Measurements from ENCODE around the gene TMEM40.

Gene TMEM40

DNA sequence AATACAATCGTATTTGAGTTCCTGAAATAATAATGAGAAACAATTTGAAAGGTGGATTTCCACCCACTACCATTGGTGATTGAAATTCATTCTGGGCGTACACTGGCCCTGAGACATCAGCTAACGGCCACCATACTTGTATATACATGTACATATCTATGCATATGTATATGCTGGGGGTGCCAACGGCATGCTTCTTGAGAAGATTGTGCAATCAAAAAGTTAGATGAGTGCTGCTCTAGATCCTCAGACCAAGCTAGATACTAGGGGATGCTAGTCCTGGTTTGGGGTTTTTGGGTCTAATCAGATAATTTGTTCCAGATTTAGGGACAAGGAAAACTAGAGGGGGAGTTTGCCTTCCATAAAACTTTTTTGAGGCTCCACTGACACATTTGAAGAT is 2.9 kb downstream of the TMEM40 start:
- H3K4me3 ChIP-seq (ENCODE audit: low read depth, low read length) = no peak overlapping the region
- CTCF ChIA-PET = no interaction called here
- no peak overlapping the region for H3K27ac ChIP-seq (ENCODE audit: extremely low read depth, low read depth, low read length)
- no peak for TF ChIP-seq KLF1 (tag by site-specific recombination; IDR thresholded peaks at IDR 0.05)
- TF ChIP-seq ZNF302 (tag by site-specific recombination; IDR thresholded peaks at IDR 0.05; ENCODE audit: low read depth) = no peak
- TF ChIP-seq ZNF76 (tag by site-specific recombination; IDR thresholded peaks at IDR 0.05; ENCODE audit: borderline replicate concordance, low read depth) = no peak
- TF ChIP-seq, protein P1, sequence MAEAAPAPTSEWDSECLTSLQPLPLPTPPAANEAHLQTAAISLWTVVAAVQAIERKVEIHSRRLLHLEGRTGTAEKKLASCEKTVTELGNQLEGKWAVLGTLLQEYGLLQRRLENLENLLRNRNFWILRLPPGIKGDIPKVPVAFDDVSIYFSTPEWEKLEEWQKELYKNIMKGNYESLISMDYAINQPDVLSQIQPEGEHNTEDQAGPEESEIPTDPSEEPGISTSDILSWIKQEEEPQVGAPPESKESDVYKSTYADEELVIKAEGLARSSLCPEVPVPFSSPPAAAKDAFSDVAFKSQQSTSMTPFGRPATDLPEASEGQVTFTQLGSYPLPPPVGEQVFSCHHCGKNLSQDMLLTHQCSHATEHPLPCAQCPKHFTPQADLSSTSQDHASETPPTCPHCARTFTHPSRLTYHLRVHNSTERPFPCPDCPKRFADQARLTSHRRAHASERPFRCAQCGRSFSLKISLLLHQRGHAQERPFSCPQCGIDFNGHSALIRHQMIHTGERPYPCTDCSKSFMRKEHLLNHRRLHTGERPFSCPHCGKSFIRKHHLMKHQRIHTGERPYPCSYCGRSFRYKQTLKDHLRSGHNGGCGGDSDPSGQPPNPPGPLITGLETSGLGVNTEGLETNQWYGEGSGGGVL (tag by site-specific recombination; IDR thresholded peaks at IDR 0.05) = no peak
- no peak for TF ChIP-seq ZNF610 (tag by site-specific recombination; IDR thresholded peaks at IDR 0.05; ENCODE audit: borderline replicate concordance)
- TF ChIP-seq ZNF600 (tag by site-specific recombination; IDR thresholded peaks at IDR 0.05) = no peak
- TF ChIP-seq ZNF274 (IDR thresholded peaks at IDR 0.05; ENCODE audit: low read length) = no peak
- TF ChIP-seq ZNF274 (tag by site-specific recombination; IDR thresholded peaks at IDR 0.05; ENCODE audit: borderline replicate concordance) = no peak
- no peak for TF ChIP-seq GLI4 (tag by site-specific recombination; IDR thresholded peaks at IDR 0.05)
- TF ChIP-seq ZNF777 (tag by site-specific recombination; IDR thresholded peaks at IDR 0.05; ENCODE audit: borderline replicate concordance) = no peak
- no peak for TF ChIP-seq KLF17 (tag by site-specific recombination; IDR thresholded peaks at IDR 0.05)
- no peak for TF ChIP-seq ZNF426 (tag by site-specific recombination; IDR thresholded peaks at IDR 0.05)
- no peak for TF ChIP-seq ZBTB21 (tag by site-specific recombination; IDR thresholded peaks at IDR 0.05)
- TF ChIP-seq MEIS1 (CRISPR knock-in tag; IDR thresholded peaks at IDR 0.05; ENCODE audit: borderline replicate concordance) = no peak
- no peak for TF ChIP-seq ZNF785 (tag by site-specific recombination; IDR thresholded peaks at IDR 0.05)
- TF ChIP-seq ZNF48 (tag by site-specific recombination; IDR thresholded peaks at IDR 0.05) = no peak
- TF ChIP-seq, protein P2, sequence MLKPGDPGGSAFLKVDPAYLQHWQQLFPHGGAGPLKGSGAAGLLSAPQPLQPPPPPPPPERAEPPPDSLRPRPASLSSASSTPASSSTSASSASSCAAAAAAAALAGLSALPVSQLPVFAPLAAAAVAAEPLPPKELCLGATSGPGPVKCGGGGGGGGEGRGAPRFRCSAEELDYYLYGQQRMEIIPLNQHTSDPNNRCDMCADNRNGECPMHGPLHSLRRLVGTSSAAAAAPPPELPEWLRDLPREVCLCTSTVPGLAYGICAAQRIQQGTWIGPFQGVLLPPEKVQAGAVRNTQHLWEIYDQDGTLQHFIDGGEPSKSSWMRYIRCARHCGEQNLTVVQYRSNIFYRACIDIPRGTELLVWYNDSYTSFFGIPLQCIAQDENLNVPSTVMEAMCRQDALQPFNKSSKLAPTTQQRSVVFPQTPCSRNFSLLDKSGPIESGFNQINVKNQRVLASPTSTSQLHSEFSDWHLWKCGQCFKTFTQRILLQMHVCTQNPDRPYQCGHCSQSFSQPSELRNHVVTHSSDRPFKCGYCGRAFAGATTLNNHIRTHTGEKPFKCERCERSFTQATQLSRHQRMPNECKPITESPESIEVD (tag by site-specific recombination; IDR thresholded peaks at IDR 0.05) = no peak
- no peak for TF ChIP-seq ZSCAN16 (tag by site-specific recombination; IDR thresholded peaks at IDR 0.05)
- no peaks in the 10 kb centered on the region for H3K9me3 ChIP-seq (ENCODE audit: control insufficient read depth, insufficient read depth, low read depth, low read length)
- POLR2A ChIA-PET = interaction anchor here (0.6 kb wide), 1 partner anchor 136 kb away, joined by 3 read pairs; no protein-coding TSS in a partner anchor
- H3K4me1 ChIP-seq (ENCODE audit: control insufficient read depth, insufficient read depth, low read length) = peaks cover 6% of the 10 kb centered on the region
- H3K36me3 ChIP-seq (ENCODE audit: control insufficient read depth in 2 of 2, insufficient read depth in 1 of 2, low read length in 2 of 2) = no peaks in the 10 kb centered on the region

GRCh38 chr3:12755754-12756153 is 3.3 kb downstream of the TMEM40 start:
- ChIA-PET CTCF (no interaction called here), POLR2A (no interaction called here)

More at GRCh38 chr3:12755754-12756153, 3.3 kb downstream of the TMEM40 start:
- Histone ChIP-seq H3K36me3 (ENCODE audit: control insufficient read depth in 2 of 2, insufficient read depth in 1 of 2, low read length in 2 of 2) (no peaks in the 10 kb centered on the region), H3K27ac (ENCODE audit: extremely low read depth, low read depth, low read length) (no peak overlapping the region), H3K4me3 (ENCODE audit: low read depth, low read length) (no peak overlapping the region), H3K9me3 (ENCODE audit: control insufficient read depth, insufficient read depth, low read depth, low read length) (no peaks in the 10 kb centered on the region), H3K4me1 (ENCODE audit: control insufficient read depth, insufficient read depth, low read length) (peaks cover 6% of the 10 kb centered on the region)
- TF ChIP-seq ZNF121 (tag by site-specific recombination; IDR thresholded peaks at IDR 0.05) = no peak
- no peak for TF ChIP-seq BCL11B (tag by site-specific recombination; IDR thresholded peaks at IDR 0.05; ENCODE audit: low read depth)
- TF ChIP-seq, protein P3, sequence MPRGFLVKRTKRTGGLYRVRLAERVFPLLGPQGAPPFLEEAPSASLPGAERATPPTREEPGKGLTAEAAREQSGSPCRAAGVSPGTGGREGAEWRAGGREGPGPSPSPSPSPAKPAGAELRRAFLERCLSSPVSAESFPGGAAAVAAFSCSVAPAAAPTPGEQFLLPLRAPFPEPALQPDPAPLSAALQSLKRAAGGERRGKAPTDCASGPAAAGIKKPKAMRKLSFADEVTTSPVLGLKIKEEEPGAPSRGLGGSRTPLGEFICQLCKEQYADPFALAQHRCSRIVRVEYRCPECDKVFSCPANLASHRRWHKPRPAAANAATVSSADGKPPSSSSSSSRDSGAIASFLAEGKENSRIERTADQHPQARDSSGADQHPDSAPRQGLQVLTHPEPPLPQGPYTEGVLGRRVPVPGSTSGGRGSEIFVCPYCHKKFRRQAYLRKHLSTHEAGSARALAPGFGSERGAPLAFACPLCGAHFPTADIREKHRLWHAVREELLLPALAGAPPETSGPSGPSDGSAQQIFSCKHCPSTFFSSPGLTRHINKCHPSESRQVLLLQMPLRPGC (tag by site-specific recombination; IDR thresholded peaks at IDR 0.05) = no peak
- no peak for TF ChIP-seq ZNF623 (tag by site-specific recombination; IDR thresholded peaks at IDR 0.05)
- TF ChIP-seq, protein P4, sequence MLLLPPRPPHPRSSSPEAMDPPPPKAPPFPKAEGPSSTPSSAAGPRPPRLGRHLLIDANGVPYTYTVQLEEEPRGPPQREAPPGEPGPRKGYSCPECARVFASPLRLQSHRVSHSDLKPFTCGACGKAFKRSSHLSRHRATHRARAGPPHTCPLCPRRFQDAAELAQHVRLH (tag by site-specific recombination; IDR thresholded peaks at IDR 0.05) = no peak
- no peak for TF ChIP-seq ZNF785 (tag by site-specific recombination; IDR thresholded peaks at IDR 0.05)
- no peak for TF ChIP-seq ZNF670 (tag by site-specific recombination; IDR thresholded peaks at IDR 0.05; ENCODE audit: low read depth)
- TF ChIP-seq KLF9 (tag by site-specific recombination; IDR thresholded peaks at IDR 0.05; ENCODE audit: low read depth) = no peak
- no peak for TF ChIP-seq ZNF391 (tag by site-specific recombination; IDR thresholded peaks at IDR 0.05; ENCODE audit: borderline replicate concordance, low read depth)

All from HEK293 (cell line).